Activated CD8-positive, alpha-beta T cell treated with anti-CD3 and anti-CD28 coated beads for 36 hours (primary cell): ENCODE data around the gene PXN. TPM values are rescaled to one million over a fixed set of nuclear protein-coding genes. Genes with fewer than 3 reads are reported as not detected.

Experiments
- ATAC-seq: fragments of 200-7000 bp; cut with Tn5 transposase; one replicate; pipeline ENCODE4 v1.10.0; 2021; ENCODE audit warnings: mild to moderate bottlenecking, moderate library complexity
- CTCF ChIA-PET: fragments of 350-600 bp; sonication (Branson Sonifier 250); formaldehyde crosslinking; loops from one replicate; lab custom pipeline; 2021; ENCODE audit warnings: antibody characterized with exemption; lab: Charles Lee
- POLR2A ChIA-PET: fragments of 350-600 bp; sonication (Branson Sonifier 250); formaldehyde crosslinking; loops from one replicate; lab custom pipeline; 2021; ENCODE audit warnings: antibody characterized with exemption; lab: Charles Lee
- DNase-seq: peaks from one replicate; pipeline ENCODE4 v3.0.0-alpha.2; 2020
- H3K27ac Mint-ChIP-seq: one replicate; pipeline ENCODE4 v1.8.0; 2021; ENCODE audit warnings: mild to moderate bottlenecking, mixed read lengths
- H3K27me3 Mint-ChIP-seq: one replicate; pipeline ENCODE4 v1.8.0; 2021; ENCODE audit warnings: mixed read lengths
- H3K36me3 Mint-ChIP-seq: one replicate; pipeline ENCODE4 v1.8.0; 2021; ENCODE audit warnings: low read depth, mixed read lengths
- H3K4me1 Mint-ChIP-seq: one replicate; pipeline ENCODE4 v1.8.0; 2021; ENCODE audit warnings: low read depth, mixed read lengths
- H3K4me3 Mint-ChIP-seq: one replicate; pipeline ENCODE4 v1.8.0; 2021; ENCODE audit warnings: mild to moderate bottlenecking, moderate library complexity, mixed read lengths
- H3K9me3 Mint-ChIP-seq: one replicate; pipeline ENCODE4 v1.8.0; 2021; ENCODE audit warnings: mixed read lengths
- CTCF ChIP-seq: fragments of 200-600 bp; IDR thresholded peaks from one replicate; pipeline ENCODE4 v1.8.0; 2022; ENCODE audit warnings: antibody characterized with exemption, mild to moderate bottlenecking
- intact Hi-C: fragments of 100-400 bp; cut with micrococcal nuclease; formaldehyde crosslinking; loops from one replicate; pipeline ENCODE4 v1.10.0; 2022
- total RNA-seq, 2 experiments: library from RNA; stranded (reverse); gene quantifications; one replicate each; pipeline ENCODE4 v1.2.3, GENCODE V29; 2021

The PXN gene
- total RNA-seq, 2 experiments from 2014 or later, result 40.2 to 45.3 TPM

DNA sequence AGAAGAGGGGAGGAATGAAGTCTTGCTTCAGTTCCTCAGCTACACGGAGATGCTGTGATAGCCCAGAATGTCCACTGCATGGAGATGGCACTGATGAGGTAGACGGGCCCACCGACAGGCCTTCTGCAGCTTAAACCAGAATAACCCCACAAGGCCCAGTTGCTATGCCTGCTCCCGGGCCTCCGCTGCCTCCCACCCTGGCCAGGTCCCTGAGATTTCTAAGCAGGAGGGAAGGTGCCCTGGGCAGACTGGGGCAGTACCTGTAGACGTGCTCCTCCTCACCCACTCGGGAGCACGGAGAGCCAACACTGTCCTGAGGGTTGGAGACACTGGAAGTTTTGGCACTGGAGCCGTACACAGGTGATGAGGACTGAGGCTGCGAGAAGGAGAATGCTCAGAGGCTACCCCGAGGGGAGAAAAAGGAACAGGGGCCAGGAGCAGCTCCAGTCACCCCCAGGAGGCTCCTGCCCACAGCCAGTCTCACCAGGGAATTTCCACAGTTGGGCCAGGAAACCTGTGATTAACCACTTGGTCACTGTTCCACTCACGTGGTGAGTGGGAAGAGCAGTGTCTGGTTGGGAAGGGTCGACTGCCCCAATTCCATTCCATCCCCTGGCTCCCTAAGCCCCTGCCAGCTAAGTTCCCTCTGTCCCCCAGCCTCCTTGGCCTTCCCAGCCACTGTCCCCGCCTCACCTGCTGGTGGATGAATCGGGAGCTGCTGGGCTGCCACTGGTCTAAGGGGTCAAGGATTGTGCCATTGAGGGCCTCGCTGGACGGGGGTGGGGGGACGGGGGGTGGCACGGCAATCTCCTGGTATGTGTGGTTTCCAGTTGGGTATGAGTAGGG lies 41.8 kb downstream of the PXN start:
- Mint-ChIP-seq H3K27me3 (no peaks in the 10 kb centered on the region), H3K9me3 (no peaks in the 10 kb centered on the region), H3K4me3 (no peak overlapping the region), H3K36me3 (peaks cover 6% of the 10 kb centered on the region), H3K27ac (no peak overlapping the region), H3K4me1 (peaks cover 33% of the 10 kb centered on the region)
- no peak for TF ChIP-seq CTCF
- ChIA-PET POLR2A (interaction anchor here (1.5 to 15.4 kb wide), 4 partner anchors 23 to 68 kb away, joined by 6 to 394 read pairs (median 159); partner anchors contain the start of genes PXN, RNU4-1, RNU4-2 and RPLP0), CTCF (interaction anchor here (1.7 to 10.3 kb wide), 2 partner anchors 36 to 52 kb away, joined by 4 to 749 read pairs; partner anchors contain the start of gene PXN)
- ATAC-seq (no peak), DNase-seq (no peak)
- intact Hi-C loops, result no loop called here

GRCh38 chr12:120222288-120222832 lies 43.2 kb downstream of the PXN start:
- Mint-ChIP-seq H3K9me3 (no peaks in the 10 kb centered on the region), H3K27me3 (no peaks in the 10 kb centered on the region), H3K36me3 (peaks cover 6% of the 10 kb centered on the region), H3K27ac (no peak overlapping the region), H3K4me1 (peaks cover 20% of the 10 kb centered on the region), H3K4me3 (no peak overlapping the region)
- TF ChIP-seq CTCF, result no peak
- DNase-seq (no peak), ATAC-seq (no peak)
- CTCF ChIA-PET, result interaction anchor here (1.1 to 1.7 kb wide), 2 partner anchors 43 to 50 kb away, joined by 4 read pairs; partner anchors contain the start of gene PXN
- POLR2A ChIA-PET, result interaction anchor here (1.6 to 15.4 kb wide), 3 partner anchors 12 to 69 kb away, joined by 3 to 394 read pairs (median 53); partner anchors contain the start of genes RNU4-1, RNU4-2 and RPLP0
- intact Hi-C loops, result no loop called here

- POLR2A ChIA-PET, result interaction anchor here (0.9 to 15.4 kb wide), 4 partner anchors 11 to 70 kb away, joined by 3 to 394 read pairs (median 28); partner anchors contain the start of genes RNU4-1, RNU4-2 and RPLP0
- Mint-ChIP-seq H3K27me3 (no peaks in the 10 kb centered on the region), H3K27ac (no peak overlapping the region), H3K4me1 (peaks cover 18% of the 10 kb centered on the region), H3K36me3 (peaks cover 6% of the 10 kb centered on the region), H3K9me3 (no peaks in the 10 kb centered on the region), H3K4me3 (no peak overlapping the region)
- intact Hi-C loops, result no loop called here
- CTCF ChIA-PET, result interaction anchor here (1.1 to 1.7 kb wide), 2 partner anchors 44 to 50 kb away, joined by 4 read pairs; partner anchors contain the start of gene PXN
- DNase-seq (no peak), ATAC-seq (no peak)
- no peak for TF ChIP-seq CTCF
These were observed 44.0 kb downstream of the PXN start for GRCh38 chr12:120221576-120221900.

- Mint-ChIP-seq H3K36me3 (peaks cover 6% of the 10 kb centered on the region), H3K27me3 (no peaks in the 10 kb centered on the region), H3K9me3 (no peaks in the 10 kb centered on the region), H3K4me3 (no peak overlapping the region), H3K4me1 (peaks cover 13% of the 10 kb centered on the region), H3K27ac (peak overlapping the region; percentile 38)
- no peak for TF ChIP-seq CTCF
- ChIA-PET POLR2A (interaction anchor here (0.9 to 15.4 kb wide), 5 partner anchors 20 to 70 kb away, joined by 3 to 394 read pairs (median 5); partner anchors contain the start of genes PXN, RNU4-1, RNU4-2 and RPLP0), CTCF (interaction anchor here (1.1 to 1.3 kb wide), 3 partner anchors 14 to 45 kb away, joined by 4 to 5 read pairs (median 4); partner anchors contain the start of gene PXN)
- intact Hi-C loops, result no loop called here
- ATAC-seq (no peak), DNase-seq (no peak)
These were observed 44.5 kb downstream of the PXN start for GRCh38 chr12:120220838-120221575.
